ENCODE results near the gene BSPRY. TPM values are rescaled to one million over a fixed set of nuclear protein-coding genes. Genes with fewer than 3 reads are reported as not detected.

The BSPRY gene
- total and polyA plus RNA-seq, 4 donors: 8.8 to 12.7 (median 11.0) TPM

GRCh38 chr9:113340011-113340699 is 9.2 kb upstream of the BSPRY start, which contains the start of gene WDR31:
TSS of gene WDR31 (minus strand) at chr9:113340275. CDS start at chr9:113332022, 8,253 bp downstream.
- Histone ChIP-seq H3K36me3 (ENCODE audit: control insufficient read depth in 4 of 4, insufficient read depth in 4 of 4, low read length in 4 of 4) (no peaks in the 10 kb centered on the region), H3K4me1 (ENCODE audit: control insufficient read depth in 5 of 5, insufficient read depth in 5 of 5, low read length in 5 of 5) (peaks cover 0 to 14% (median 1%) of the 10 kb centered on the region in 5 donors), H3K27me3 (ENCODE audit: control insufficient read depth in 3 of 3, insufficient read depth in 3 of 3, low read length in 2 of 3) (no peaks in the 10 kb centered on the region), H3K9ac (ENCODE audit: insufficient read depth in 1 of 2, low read length in 2 of 2) (peak within 1 kb of the TSS in 1 of 2 donors; percentile 74), H3K9me3 (ENCODE audit: control insufficient read depth in 4 of 4, insufficient read depth in 3 of 4, low read length in 3 of 4) (no peaks in the 10 kb centered on the region), H3K4me3 (peak within 1 kb of the TSS; percentile 94), H3K27ac (ENCODE audit: low read depth in 1 of 2, low read length in 1 of 2) (peak within 1 kb of the TSS; percentile 63 to 84)
- ATAC-seq (ENCODE audit: insufficient read depth, low FRiP score) (peak; percentile 99), DNase-seq (peak; percentile 92 to 97 (median 92))
- WGBS, 2 donors: 0 to 1% methylated on average over 45 to 46 of the region's 46 CpGs
- TF ChIP-seq, protein P1, sequence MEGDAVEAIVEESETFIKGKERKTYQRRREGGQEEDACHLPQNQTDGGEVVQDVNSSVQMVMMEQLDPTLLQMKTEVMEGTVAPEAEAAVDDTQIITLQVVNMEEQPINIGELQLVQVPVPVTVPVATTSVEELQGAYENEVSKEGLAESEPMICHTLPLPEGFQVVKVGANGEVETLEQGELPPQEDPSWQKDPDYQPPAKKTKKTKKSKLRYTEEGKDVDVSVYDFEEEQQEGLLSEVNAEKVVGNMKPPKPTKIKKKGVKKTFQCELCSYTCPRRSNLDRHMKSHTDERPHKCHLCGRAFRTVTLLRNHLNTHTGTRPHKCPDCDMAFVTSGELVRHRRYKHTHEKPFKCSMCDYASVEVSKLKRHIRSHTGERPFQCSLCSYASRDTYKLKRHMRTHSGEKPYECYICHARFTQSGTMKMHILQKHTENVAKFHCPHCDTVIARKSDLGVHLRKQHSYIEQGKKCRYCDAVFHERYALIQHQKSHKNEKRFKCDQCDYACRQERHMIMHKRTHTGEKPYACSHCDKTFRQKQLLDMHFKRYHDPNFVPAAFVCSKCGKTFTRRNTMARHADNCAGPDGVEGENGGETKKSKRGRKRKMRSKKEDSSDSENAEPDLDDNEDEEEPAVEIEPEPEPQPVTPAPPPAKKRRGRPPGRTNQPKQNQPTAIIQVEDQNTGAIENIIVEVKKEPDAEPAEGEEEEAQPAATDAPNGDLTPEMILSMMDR (IDR thresholded peaks at IDR 0.05; ENCODE audit: control extremely low read depth, extremely low read depth): no peak

DNA sequence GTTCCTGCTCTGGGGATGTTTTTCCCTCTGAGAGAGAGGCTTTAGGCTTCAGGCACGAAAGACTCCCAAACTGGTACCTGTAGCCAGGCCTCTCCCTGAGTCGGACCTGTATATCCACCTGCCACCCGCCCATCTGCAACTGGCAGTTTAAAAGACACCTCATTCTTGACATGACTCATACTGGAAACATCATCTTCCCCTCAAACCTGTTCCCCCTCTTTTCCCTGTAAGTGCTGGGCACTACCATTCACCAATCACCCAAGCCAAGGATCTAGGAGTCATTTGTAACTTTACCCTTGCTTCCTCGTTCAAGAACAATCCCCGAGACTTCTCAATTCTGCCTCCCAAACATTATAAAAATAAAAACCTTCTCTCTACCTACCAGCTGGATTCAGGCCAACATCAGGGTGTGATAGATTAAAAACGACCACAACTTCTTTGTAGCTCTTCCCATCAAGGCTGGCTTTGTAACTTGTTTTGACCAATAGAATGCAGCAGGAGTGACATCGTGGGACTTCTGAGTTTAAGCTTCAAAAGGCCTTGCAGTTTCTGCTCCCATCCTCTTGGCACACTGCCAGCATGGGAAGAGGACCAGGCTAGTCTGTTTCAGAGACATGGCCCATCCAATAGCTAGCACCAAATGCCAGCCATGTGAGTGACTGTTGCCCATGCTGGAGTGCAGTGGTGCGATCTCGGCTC is 7.5 kb upstream of the BSPRY start:
- Histone ChIP-seq H3K27ac (ENCODE audit: low read depth in 1 of 2, low read length in 1 of 2) (no peak overlapping the region), H3K27me3 (ENCODE audit: control insufficient read depth in 3 of 3, insufficient read depth in 3 of 3, low read length in 2 of 3) (no peaks in the 10 kb centered on the region), H3K36me3 (ENCODE audit: control insufficient read depth in 4 of 4, insufficient read depth in 4 of 4, low read length in 4 of 4) (no peaks in the 10 kb centered on the region), H3K9me3 (ENCODE audit: control insufficient read depth in 4 of 4, insufficient read depth in 3 of 4, low read length in 3 of 4) (no peaks in the 10 kb centered on the region), H3K4me3 (no peak overlapping the region), H3K9ac (ENCODE audit: insufficient read depth in 1 of 2, low read length in 2 of 2) (no peak overlapping the region), H3K4me1 (ENCODE audit: control insufficient read depth in 5 of 5, insufficient read depth in 5 of 5, low read length in 5 of 5) (peaks cover 0 to 14% (median 1%) of the 10 kb centered on the region in 5 donors)
- ATAC-seq (ENCODE audit: insufficient read depth, low FRiP score): no peak
- 73 to 78% methylated on average over 9 of the region's 9 CpGs for WGBS, 2 donors
- DNase-seq: peak in 1 of 3 donors; percentile 33
- TF ChIP-seq, protein P1 (IDR thresholded peaks at IDR 0.05; ENCODE audit: control extremely low read depth, extremely low read depth): no peak

GRCh38 chr9:113343732-113344231 is 5.6 kb upstream of the BSPRY start:
- DNase-seq (peak; percentile 94 to 99 (median 97)), ATAC-seq (ENCODE audit: insufficient read depth, low FRiP score) (peak; percentile 21)
- TF ChIP-seq, protein P1 (IDR thresholded peaks at IDR 0.05; ENCODE audit: control extremely low read depth, extremely low read depth): no peak
- Histone ChIP-seq H3K9ac (ENCODE audit: insufficient read depth in 1 of 2, low read length in 2 of 2) (peak overlapping the region in 1 of 2 donors; percentile 42), H3K27ac (ENCODE audit: low read depth in 1 of 2, low read length in 1 of 2) (peak overlapping the region; percentile 79 to 80), H3K27me3 (ENCODE audit: control insufficient read depth in 3 of 3, insufficient read depth in 3 of 3, low read length in 2 of 3) (peaks cover 0 to 6% (median 3%) of the 10 kb centered on the region in 3 donors), H3K9me3 (ENCODE audit: control insufficient read depth in 4 of 4, insufficient read depth in 3 of 4, low read length in 3 of 4) (no peaks in the 10 kb centered on the region), H3K36me3 (ENCODE audit: control insufficient read depth in 4 of 4, insufficient read depth in 4 of 4, low read length in 4 of 4) (no peaks in the 10 kb centered on the region), H3K4me3 (no peak overlapping the region), H3K4me1 (ENCODE audit: control insufficient read depth in 5 of 5, insufficient read depth in 5 of 5, low read length in 5 of 5) (peaks cover 0 to 14% (median 1%) of the 10 kb centered on the region in 5 donors)
- WGBS, 2 donors: 23 to 25% methylated on average over 1 of the region's 1 CpG
